GM20431 (cell line): ENCODE data around the gene RNF114.

ENCODE experiments used
- in situ Hi-C: fragments of 300-500 bp; cut with MseI, MboI; formaldehyde crosslinking; loops from one replicate; pipeline ENCODE4 v1.15.0; 2020; ENCODE audit warnings: low sequenced_read_pairs; ENCODE audit not compliant: unreplicated experiment

The RNF114 gene

DNA sequence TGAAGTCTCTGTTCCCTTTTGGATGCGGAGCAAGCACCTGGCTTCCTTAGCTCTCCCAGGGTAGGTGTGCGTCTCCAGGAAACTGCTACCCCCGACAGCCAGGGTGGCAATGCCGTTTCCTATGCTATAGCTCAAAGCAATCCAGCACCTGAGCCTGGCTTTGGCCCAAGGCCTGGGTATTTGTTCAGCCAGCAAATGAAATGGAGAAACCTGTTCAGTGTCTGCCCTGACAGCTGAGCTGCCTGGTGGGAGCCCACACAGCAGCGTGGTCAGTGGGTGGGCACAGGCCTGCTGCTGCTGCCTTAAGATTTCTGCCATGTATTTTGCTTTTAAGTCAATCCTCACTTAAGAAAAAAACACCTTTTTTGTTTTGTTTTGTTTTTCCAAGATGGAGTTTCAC lies 34.6 kb upstream of the RNF114 start:
- in situ Hi-C loops: no loop called here

GRCh38 chr20:49904440-49905214 lies 31.6 kb upstream of the RNF114 start:
- in situ Hi-C loops: no loop called here

- in situ Hi-C loops: no loop called here
Observed at GRCh38 chr20:49905415-49906091, 30.6 kb upstream of the RNF114 start.

DNA sequence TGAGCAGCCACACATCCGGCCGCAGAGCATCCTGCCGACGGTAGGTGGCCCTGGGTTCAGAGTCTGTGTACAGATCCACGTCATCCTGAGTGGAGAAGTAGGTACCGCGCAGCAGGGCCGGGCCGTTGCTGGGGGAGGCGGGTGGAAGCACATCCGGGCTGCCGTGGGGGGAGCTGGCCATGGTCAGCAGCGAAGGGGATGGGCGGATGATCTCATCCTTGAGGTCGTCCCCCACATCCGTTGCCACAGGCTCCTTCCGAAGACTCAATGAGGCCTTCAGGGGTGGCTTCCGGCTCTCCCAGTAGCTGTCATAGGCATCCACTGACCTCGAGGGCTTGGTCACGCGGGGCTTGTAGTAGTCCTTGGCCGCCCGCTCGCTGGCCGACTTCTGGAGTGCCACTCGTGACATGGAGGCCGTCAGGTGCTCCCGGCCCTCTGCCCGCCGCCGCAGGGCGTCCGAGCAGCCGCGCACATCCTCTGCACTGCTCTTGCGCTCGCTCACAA lies 30.0 kb upstream of the RNF114 start:
- in situ Hi-C loops: no loop called here

DNA sequence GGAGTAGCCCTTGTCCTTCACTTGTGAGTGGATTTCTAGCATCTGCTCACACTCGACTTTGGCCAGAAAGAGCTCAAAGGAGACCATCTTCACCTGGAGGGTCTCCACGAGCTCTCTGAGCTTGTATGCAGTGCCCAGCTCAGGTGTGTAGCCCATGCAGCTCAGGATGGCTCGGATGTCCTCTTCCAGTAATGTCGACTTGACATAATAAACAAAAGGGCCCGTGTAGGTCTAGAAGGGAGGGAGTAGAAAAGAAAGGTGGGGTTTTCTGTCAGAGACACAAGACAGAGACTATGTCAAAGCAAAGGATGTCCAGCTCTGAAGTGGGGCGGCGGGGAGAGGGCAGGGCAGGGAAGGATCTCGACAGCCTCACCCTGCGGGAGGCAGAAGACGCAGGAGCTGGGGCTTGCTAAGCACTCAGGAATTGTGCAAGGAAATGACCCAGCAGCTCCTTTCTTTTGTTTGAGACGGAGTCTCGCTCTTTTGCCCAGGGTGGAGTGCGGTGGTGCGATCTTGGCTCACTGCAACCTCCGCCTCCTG lies 29.5 kb upstream of the RNF114 start:
- in situ Hi-C loops: no loop called here

GRCh38 chr20:49907405-49908257 lies 28.6 kb upstream of the RNF114 start:
- in situ Hi-C loops: no loop called here

GRCh38 chr20:49908258-49908565 lies 28.0 kb upstream of the RNF114 start:
- in situ Hi-C loops: no loop called here

GRCh38 chr20:49909499-49910339 lies 26.5 kb upstream of the RNF114 start:
- in situ Hi-C loops: no loop called here

GRCh38 chr20:49910340-49910706 lies 25.9 kb upstream of the RNF114 start:
- in situ Hi-C loops: no loop called here

DNA sequence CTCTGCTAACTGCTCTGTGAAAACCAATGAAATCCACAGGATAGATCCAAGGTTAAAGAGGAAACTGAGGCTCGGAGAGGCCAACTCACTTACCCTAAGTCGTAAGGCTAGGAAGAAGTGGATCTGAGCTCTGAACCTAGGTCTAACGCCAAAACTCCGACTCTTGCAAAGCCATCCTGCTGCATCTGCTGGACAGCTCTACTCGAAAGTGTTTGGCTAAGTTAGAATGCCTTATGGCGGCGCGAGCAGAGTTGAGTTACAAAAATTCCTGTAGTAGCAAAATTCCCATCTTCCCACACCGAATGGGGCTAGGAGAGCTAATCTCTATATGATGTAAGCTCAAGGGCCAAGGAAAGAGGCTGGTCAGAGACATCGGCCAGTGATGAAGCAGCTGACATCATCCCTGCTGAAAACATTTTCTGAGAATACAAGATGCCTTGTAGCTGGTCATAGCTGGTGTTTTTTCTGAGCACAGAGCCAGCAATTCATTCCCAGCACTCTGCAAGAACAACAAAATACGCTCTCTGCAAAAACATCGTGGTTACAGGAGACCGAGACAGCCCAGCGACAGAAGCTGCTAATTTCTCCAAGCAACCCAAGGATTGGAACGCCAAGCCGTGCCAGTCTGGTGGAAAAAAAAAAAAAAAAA lies 22.7 kb upstream of the RNF114 start:
- in situ Hi-C loops: no loop called here

DNA sequence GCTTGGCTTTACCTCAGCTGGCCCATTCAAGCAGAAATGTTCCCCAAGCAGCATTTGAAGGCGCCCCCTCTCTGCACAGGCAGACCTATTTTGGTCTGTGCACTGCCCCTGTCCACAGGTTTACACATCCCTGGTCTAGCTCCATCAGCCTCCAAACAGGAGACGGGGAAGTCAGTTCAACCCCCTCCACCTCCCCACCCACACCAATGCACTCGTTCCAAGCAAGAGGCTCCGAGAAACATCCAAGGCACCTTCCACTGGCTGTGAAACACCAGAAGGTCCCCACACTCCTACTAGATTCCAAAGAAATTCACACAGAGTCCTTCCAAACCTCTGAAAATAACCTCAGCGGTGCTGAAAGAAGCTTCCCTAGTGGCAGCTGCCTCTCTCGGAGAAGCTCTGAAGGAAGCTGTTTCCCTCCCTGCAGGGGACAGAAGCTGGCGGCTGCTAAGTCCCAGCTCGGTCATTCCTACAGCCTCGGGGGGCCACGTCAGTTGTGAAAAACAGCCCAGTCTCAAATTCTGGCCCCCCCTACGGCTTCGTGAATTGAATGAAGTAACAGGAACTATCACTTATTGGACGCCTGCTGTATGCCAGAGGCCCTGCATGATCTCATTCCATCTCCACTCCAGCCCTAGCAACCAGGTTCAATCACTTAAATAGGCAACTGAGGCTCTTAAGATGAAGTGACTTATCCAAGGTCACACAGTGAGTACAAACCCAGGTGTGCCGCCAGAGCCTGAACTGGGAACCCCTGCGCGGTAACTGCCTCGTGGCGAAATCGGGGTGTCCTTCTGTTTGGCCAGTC lies 21.7 kb upstream of the RNF114 start:
- in situ Hi-C loops: no loop called here

- in situ Hi-C loops: no loop called here
Observed at GRCh38 chr20:49915118-49915379, 21.1 kb upstream of the RNF114 start.

DNA sequence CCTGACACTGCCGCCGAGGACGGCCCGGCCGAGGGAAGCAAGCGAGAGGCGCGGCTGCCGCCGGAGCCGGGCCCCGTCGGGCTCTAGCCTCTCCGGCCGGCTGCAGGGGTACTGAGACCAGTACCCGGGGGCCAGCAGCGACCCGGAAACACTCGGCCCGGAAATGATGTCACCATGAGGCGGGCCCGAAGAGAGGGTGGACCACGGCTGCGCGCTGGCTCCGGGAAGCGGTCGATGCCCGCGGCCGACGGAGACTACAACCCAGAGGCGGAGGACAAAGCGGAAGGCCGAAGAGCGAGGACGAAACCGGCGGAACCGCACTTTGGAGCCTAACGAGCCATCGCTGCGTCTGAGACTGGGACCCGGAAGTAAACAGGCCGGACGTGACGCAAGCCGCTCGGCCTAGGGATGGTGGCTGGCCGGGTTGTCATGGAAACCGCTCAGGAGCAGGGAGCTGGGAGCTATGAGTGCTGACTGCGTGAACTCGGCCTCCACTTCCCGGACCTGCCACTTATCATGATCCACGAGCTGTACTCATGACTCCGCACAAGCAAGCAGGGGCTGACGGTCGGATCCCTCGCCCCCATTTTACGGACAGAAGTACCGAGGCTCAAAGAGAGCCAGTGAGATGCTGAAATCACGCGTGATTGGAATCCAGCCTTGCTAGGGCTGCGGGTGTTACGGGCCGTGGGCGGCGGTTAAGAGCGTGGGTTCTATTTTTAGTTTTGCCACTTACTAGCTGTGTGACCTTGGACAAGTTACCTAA lies 20.6 kb upstream of the RNF114 start, which contains the start of gene SPATA2:
TSS of gene SPATA2 (minus strand) at position 150 of the 766 bp plus-strand sequence. CDS start 7,039 bp downstream, outside the sequence.
- in situ Hi-C loops: no loop called here

DNA sequence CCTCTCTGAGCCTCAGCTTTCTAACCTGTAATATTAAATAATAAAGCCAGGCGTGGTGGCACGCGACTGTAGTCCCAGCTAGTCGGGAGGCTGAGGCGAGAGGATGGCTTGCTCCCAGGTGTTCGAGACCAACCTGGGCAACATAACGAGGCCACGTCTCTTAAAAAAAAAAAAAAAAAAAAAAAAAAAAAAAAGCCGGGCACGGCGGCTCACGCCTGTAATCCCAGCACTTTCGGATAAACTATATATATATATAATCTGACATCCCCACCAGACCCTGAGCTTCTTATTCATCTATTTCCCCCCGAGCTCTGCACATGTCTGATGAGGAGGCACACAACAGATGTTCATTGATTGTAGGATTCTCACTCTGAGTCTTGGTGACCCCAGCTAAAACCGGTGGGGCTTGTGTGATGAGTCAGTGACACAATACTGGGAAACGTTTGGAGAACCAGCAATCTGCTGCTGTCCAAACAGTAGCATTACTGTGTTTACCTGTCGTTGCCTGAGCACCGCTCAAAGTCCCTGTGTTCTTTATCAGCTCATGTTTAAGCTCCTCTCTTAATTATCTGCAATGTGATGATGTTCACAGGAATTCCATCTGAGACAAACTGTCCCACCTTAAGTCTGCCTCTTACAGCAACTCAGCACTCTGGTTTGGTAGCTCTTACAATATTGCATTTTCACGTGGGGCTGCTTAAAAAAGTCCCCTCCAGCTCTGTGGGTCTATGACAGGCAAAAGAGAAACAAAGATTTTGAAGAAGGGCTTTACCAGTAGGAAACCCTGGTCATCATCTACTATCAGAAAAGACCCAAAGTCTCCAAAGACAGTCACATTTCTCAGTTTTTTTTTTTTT lies 19.8 kb upstream of the RNF114 start:
- in situ Hi-C loops: no loop called here

GRCh38 chr20:49918446-49918845 lies 17.8 kb upstream of the RNF114 start:
- in situ Hi-C loops: no loop called here

- in situ Hi-C loops: no loop called here
Observed at GRCh38 chr20:49919009-49919408, 17.2 kb upstream of the RNF114 start.

DNA sequence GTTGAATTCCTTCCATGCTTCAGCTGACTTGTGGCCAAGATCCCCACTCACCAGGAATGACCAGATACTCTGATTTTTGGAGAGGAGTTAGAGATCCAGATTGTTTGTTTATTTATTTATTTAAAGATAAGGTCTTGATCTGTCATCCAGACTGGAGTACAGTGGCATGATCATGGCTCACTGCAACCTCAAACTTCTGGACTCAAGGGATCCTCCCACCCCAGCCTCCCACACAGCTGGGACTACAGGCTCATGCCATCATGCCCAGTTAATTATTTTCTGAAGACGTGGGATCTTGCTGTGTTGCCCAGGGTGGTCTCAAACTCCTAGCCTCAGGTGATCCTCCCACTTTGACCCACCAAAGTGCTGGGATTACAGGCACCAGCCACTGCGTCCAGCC lies 16.7 kb upstream of the RNF114 start:
- in situ Hi-C loops: no loop called here
